ENCODE results near the gene NVL. TPM values are rescaled to one million over a fixed set of nuclear protein-coding genes. Genes with fewer than 3 reads are reported as not detected.

NVL gene
- total RNA-seq, result 10 to 100 TPM in 3 of 4 donors, 1 to 10 TPM in 1; 10.0 to 21.9 (median 17.3) TPM

DNA sequence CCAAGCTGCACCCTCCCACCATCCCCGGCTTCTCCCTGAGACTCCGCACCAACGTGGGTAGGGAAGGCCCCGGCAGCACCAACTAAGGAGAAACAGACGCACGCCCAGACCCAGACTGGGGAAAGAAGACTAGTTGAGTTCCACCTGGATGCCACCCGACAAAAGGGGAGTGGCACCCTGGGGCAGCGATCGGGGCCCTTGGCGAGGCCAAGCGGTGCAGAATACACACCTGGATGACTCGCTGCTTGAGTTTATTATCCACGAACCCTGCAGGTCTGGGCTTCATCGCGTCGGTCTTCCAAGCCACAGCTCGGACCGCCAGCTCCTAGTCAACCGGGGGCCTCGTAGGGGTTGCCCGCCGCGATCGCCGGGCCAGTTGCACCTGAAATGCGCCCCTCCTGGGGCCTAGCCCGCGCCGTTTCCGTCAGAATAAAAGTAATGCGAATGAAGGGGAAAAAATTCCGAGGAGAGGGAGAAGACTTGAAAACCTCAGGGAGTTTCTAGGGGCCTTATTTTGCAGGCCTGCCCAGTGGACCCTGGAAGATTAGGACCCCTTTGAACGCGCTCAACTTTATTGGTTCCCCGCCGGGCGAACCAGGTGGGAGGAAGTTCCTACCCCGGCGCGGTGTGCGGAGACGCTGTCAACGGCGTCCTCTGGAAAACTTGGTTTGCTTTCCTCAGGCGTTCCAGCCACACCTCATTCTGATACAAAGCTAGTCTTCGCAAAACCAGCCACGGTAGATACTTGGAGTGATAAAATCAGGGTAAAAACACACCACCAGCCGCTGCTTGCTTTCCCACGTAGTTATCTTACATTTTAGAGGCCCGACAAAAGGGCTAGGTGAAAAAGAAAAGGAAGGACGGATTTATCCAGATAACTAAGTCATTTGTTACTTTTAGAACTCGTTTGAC lies at the start of gene NVL:
Gene NVL (minus strand): TSS at position 331 of the 912 bp plus-strand sequence. CDS start 45 bp downstream, at position 286.
- peak; percentile 96 for ATAC-seq (ENCODE audit: low FRiP score)
- peak; percentile 31 for DNase-seq (ENCODE audit: low spot score)
- TF ChIP-seq, protein P1, sequence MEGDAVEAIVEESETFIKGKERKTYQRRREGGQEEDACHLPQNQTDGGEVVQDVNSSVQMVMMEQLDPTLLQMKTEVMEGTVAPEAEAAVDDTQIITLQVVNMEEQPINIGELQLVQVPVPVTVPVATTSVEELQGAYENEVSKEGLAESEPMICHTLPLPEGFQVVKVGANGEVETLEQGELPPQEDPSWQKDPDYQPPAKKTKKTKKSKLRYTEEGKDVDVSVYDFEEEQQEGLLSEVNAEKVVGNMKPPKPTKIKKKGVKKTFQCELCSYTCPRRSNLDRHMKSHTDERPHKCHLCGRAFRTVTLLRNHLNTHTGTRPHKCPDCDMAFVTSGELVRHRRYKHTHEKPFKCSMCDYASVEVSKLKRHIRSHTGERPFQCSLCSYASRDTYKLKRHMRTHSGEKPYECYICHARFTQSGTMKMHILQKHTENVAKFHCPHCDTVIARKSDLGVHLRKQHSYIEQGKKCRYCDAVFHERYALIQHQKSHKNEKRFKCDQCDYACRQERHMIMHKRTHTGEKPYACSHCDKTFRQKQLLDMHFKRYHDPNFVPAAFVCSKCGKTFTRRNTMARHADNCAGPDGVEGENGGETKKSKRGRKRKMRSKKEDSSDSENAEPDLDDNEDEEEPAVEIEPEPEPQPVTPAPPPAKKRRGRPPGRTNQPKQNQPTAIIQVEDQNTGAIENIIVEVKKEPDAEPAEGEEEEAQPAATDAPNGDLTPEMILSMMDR (IDR thresholded peaks at IDR 0.05), result no peak

- no peak for DNase-seq (ENCODE audit: low spot score)
- ATAC-seq (ENCODE audit: low FRiP score), result no peak
- TF ChIP-seq, protein P1 (IDR thresholded peaks at IDR 0.05), result no peak
Observed at GRCh38 chr1:224378855-224379631, 49.1 kb upstream of the NVL start.

GRCh38 chr1:224377676-224378006 lies 47.7 kb upstream of the NVL start:
- no peak for ATAC-seq (ENCODE audit: low FRiP score)

GRCh38 chr1:224375059-224375458 lies 45.1 kb upstream of the NVL start:
- DNase-seq (ENCODE audit: low spot score) (no peak), ATAC-seq (ENCODE audit: low FRiP score) (no peak)
- TF ChIP-seq, protein P1 (IDR thresholded peaks at IDR 0.05), result no peak

More at GRCh38 chr1:224377676-224378006, 47.7 kb upstream of the NVL start:
- no peak for DNase-seq (ENCODE audit: low spot score)
- TF ChIP-seq, protein P1 (IDR thresholded peaks at IDR 0.05), result no peak

GRCh38 chr1:224373008-224373590 lies 43.1 kb upstream of the NVL start:
- DNase-seq (ENCODE audit: low spot score), result no peak
- no peak for ATAC-seq (ENCODE audit: low FRiP score)
- TF ChIP-seq, protein P1 (IDR thresholded peaks at IDR 0.05), result no peak

DNA sequence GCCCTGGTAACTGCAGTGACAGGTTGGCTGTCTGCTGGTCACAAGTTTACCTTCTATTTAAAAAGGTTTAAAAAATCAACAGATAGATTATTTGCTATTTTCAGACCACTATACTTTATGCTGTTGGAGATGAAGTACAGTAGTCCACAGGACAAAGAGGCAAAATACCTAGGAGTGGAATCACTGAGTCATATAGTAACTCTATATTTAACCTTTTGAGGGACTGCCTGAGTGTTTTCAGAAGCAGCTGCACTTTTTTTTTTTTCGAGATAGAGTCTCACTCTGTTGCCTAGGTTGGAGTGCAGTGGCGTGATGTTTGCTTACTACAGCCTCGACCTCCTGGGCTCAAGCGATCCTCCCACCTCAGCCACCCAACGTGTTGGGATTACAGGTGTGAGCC lies 38.4 kb upstream of the NVL start:
- no peak for DNase-seq (ENCODE audit: low spot score)
- TF ChIP-seq, protein P1 (IDR thresholded peaks at IDR 0.05), result no peak
- no peak for ATAC-seq (ENCODE audit: low FRiP score)
